ENCODE data around the gene CAMK2B.

CAMK2B gene

DNA sequence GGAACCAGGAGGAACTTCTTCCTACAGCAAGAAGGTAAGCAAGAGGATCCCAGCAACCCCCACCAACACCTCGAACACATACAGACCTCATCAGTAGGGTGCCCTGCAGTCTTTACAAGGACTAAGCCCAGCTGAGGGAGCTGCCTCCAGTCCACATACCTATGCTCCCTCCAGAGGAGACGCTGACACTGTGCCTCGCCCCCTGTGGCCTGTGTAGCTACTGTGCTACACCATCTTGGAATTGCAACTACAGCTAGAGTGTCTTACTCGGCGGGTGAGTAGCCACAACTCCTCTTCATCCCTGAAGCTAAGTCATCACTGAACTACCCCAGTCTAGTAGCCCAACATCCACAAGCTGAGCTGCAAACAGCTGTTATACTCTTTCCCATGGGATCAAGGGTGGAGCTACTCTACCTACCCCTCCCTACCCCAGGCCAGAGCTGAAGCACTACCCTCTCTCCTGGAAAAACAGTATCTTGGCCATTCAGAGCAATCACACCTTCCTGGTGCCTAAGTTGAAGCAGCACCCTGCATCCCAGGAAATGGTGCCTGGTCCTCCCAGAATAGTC lies 42.2 kb upstream of the CAMK2B start:
- no peak overlapping the region for H3K27ac ChIP-seq (ENCODE audit: insufficient read depth in 1 of 2, low read depth in 1 of 2, low read length in 2 of 2, poor library complexity in 1 of 2, severe bottlenecking in 2 of 2)
- H3K36me3 ChIP-seq (ENCODE audit: control insufficient read depth in 4 of 4, insufficient read depth in 4 of 4, low read length in 3 of 4): no peaks in the 10 kb centered on the region
- peaks cover 0 to 7% (median 0%) of the 10 kb centered on the region in 5 experiments for H3K9me3 ChIP-seq (ENCODE audit: control extremely low read depth in 1 of 5, control insufficient read depth in 4 of 5, insufficient read depth in 2 of 5, low read depth in 1 of 5, low read length in 4 of 5)
- POLR2A ChIA-PET: no interaction called here
- CTCF ChIA-PET: no interaction called here
- no peaks in the 10 kb centered on the region for H3K4me1 ChIP-seq (ENCODE audit: control extremely low read depth in 1 of 4, control insufficient read depth in 4 of 4, insufficient read depth in 4 of 4, low read length in 3 of 4)
- 94% methylated on average over 5 of the region's 5 CpGs for WGBS (ENCODE audit: insufficient coverage)
- no peak overlapping the region for H3K4me3 ChIP-seq (ENCODE audit: control insufficient read depth in 1 of 7, extremely low read depth in 1 of 7, insufficient read depth in 4 of 7, low read depth in 2 of 7, low read length in 6 of 7)
- peaks cover 0 to 6% (median 2%) of the 10 kb centered on the region in 5 experiments for H3K27me3 ChIP-seq (replicated peaks in 2 of 5; ENCODE audit: control insufficient read depth in 4 of 5, insufficient read depth in 5 of 5, low read length in 4 of 5)
- no peak for DNase-seq

DNA sequence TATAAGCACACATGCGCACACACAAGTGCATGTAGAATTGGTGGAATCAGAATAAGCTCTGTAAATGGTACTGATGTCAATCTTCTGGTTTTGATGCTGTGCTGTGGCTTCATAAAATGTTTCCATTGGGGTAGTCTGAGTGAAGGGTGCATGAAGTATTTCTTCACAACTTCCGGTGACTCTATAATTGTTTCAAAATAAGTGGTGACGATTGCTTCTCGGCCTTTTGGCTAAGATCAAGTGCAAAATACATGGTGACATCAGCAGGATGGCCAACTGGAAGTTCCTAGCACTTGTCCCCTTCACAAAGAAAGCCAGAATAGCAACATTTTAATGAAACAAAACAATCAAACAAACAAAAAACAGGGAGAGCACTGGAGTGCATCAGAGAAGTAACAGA lies 41.6 kb upstream of the CAMK2B start:
- Histone ChIP-seq H3K27ac (ENCODE audit: insufficient read depth in 1 of 2, low read depth in 1 of 2, low read length in 2 of 2, poor library complexity in 1 of 2, severe bottlenecking in 2 of 2) (no peak overlapping the region), H3K4me3 (ENCODE audit: control insufficient read depth in 1 of 7, extremely low read depth in 1 of 7, insufficient read depth in 4 of 7, low read depth in 2 of 7, low read length in 6 of 7) (no peak overlapping the region), H3K9me3 (ENCODE audit: control extremely low read depth in 1 of 5, control insufficient read depth in 4 of 5, insufficient read depth in 2 of 5, low read depth in 1 of 5, low read length in 4 of 5) (peaks cover 0 to 7% (median 0%) of the 10 kb centered on the region in 5 experiments), H3K36me3 (ENCODE audit: control insufficient read depth in 4 of 4, insufficient read depth in 4 of 4, low read length in 3 of 4) (no peaks in the 10 kb centered on the region), H3K27me3 (replicated peaks in 2 of 5; ENCODE audit: control insufficient read depth in 4 of 5, insufficient read depth in 5 of 5, low read length in 4 of 5) (peaks cover 0 to 6% (median 2%) of the 10 kb centered on the region in 5 experiments), H3K4me1 (ENCODE audit: control extremely low read depth in 1 of 4, control insufficient read depth in 4 of 4, insufficient read depth in 4 of 4, low read length in 3 of 4) (no peaks in the 10 kb centered on the region)
- ChIA-PET POLR2A (no interaction called here), CTCF (no interaction called here)
- DNase-seq: no peak
- WGBS (ENCODE audit: insufficient coverage): 100% methylated on average over 4 of the region's 4 CpGs

DNA sequence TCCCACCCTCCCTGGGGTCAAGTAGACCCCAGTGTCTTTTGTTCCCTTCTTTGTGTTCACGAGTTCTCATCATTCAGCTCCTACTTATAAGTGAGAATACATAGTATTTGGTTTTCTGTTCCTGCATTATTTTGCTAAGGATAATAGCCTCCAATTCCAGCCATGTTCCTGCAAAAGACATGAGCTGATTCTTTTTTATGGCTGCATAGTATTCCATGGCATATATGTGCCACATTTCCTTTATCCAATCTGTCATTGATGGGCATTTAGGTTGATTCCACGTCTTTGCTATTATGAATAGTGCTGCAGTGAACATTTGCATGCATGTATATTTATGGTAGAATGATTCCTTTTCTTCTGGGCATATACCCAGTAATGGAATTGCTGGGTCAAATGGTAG lies 28.3 kb upstream of the CAMK2B start:
- H3K27me3 ChIP-seq (replicated peaks in 2 of 5; ENCODE audit: control insufficient read depth in 4 of 5, insufficient read depth in 5 of 5, low read length in 4 of 5): peaks cover 0 to 4% (median 2%) of the 10 kb centered on the region in 5 experiments
- no CpG with 5 or more reads among the region's 2 CpGs for WGBS (ENCODE audit: insufficient coverage)
- no peaks in the 10 kb centered on the region for H3K4me1 ChIP-seq (ENCODE audit: control extremely low read depth in 1 of 4, control insufficient read depth in 4 of 4, insufficient read depth in 4 of 4, low read length in 3 of 4)
- no peaks in the 10 kb centered on the region for H3K36me3 ChIP-seq (ENCODE audit: control insufficient read depth in 4 of 4, insufficient read depth in 4 of 4, low read length in 3 of 4)
- POLR2A ChIA-PET: no interaction called here
- no peak overlapping the region for H3K4me3 ChIP-seq (ENCODE audit: control insufficient read depth in 1 of 7, extremely low read depth in 1 of 7, insufficient read depth in 4 of 7, low read depth in 2 of 7, low read length in 6 of 7)
- no peak overlapping the region for H3K27ac ChIP-seq (ENCODE audit: insufficient read depth in 1 of 2, low read depth in 1 of 2, low read length in 2 of 2, poor library complexity in 1 of 2, severe bottlenecking in 2 of 2)
- DNase-seq: no peak
- CTCF ChIA-PET: no interaction called here
- peaks cover 2 to 18% (median 4%) of the 10 kb centered on the region in 5 experiments for H3K9me3 ChIP-seq (ENCODE audit: control extremely low read depth in 1 of 5, control insufficient read depth in 4 of 5, insufficient read depth in 2 of 5, low read depth in 1 of 5, low read length in 4 of 5)

DNA sequence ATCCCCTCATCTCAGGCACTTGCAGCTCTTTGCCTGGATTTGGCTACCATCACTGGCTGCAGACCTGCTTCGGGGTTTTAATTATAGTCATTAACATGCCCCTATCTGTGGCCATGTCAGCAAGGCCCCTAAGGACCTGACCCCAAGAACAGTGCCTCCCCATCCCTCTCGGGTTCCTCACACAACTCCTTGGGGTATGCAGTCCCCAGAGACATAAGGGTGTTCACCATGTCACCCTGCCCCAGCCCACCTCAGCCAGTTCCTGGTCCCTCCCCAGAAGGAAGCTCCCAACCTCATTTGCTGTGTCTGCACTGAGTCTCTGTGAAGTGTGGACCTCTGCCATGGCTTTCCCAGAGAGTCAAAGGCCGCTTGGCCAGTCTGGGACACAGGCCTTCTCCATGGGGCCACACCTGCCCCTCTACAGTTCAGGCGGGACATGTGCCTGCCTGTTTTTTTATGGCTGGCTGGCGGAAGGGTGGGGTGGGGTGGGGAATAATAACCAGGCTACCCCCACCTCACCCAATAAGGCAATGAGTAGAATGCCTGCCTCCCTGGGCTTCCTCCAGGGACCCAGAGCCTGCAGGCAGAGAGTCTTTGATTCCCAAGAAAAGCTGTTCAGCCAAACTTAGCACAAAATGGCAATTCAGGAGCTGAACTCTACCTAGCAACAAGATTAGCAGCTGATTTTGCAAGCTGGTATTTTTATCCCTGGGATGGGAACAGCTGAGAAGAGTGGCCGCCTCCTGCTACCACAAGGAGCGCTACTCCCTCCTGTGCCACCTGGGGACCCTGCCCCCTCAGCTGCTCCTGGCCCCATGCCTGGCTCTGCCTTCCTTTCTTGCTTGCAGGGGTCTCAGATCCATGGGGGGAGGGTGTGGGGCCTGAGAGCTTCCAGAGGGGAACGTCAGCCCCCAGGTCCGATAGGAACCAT lies 23.7 kb upstream of the CAMK2B start:
- POLR2A ChIA-PET: interaction anchor here (0.6 kb wide), 1 partner anchor 587 kb away, joined by 3 read pairs; no protein-coding TSS in a partner anchor
- peaks cover 0 to 15% (median 3%) of the 10 kb centered on the region in 5 experiments for H3K9me3 ChIP-seq (ENCODE audit: control extremely low read depth in 1 of 5, control insufficient read depth in 4 of 5, insufficient read depth in 2 of 5, low read depth in 1 of 5, low read length in 4 of 5)
- H3K27me3 ChIP-seq (replicated peaks in 2 of 5; ENCODE audit: control insufficient read depth in 4 of 5, insufficient read depth in 5 of 5, low read length in 4 of 5): peaks cover 0 to 4% (median 0%) of the 10 kb centered on the region in 5 experiments
- WGBS (ENCODE audit: insufficient coverage): 94% methylated on average over 7 of the region's 9 CpGs
- no peak for DNase-seq
- no peak overlapping the region for H3K27ac ChIP-seq (ENCODE audit: insufficient read depth in 1 of 2, low read depth in 1 of 2, low read length in 2 of 2, poor library complexity in 1 of 2, severe bottlenecking in 2 of 2)
- no peaks in the 10 kb centered on the region for H3K36me3 ChIP-seq (ENCODE audit: control insufficient read depth in 4 of 4, insufficient read depth in 4 of 4, low read length in 3 of 4)
- CTCF ChIA-PET: interaction anchor here (0.5 to 1.6 kb wide), 8 partner anchors 10 to 225 kb away, joined by 3 to 8 read pairs (median 3); no protein-coding TSS in a partner anchor
- no peaks in the 10 kb centered on the region for H3K4me1 ChIP-seq (ENCODE audit: control extremely low read depth in 1 of 4, control insufficient read depth in 4 of 4, insufficient read depth in 4 of 4, low read length in 3 of 4)
- no peak overlapping the region for H3K4me3 ChIP-seq (ENCODE audit: control insufficient read depth in 1 of 7, extremely low read depth in 1 of 7, insufficient read depth in 4 of 7, low read depth in 2 of 7, low read length in 6 of 7)

DNA sequence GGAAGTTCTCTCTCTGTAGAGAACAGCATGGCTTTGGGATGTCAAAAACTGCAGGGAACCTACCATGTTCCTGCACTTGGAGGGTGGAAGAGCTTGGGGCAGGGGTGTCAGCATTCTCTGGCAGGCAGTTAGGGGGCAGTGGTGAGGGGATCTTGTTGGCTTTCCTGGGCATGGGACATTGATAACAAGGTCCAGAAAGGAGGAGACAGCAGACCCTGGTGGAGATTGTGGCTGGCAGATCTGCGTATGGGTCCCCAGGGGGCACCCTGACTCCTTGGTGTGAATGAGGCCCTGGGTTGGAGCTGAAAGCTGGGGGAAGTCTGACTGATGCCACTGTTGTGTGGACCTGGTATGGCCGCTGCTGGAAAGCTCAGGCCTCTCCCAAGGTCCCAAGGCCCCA lies 22.9 kb upstream of the CAMK2B start:
- ChIA-PET CTCF (interaction anchor here (0.5 to 2.2 kb wide), 10 partner anchors 11 to 226 kb away, joined by 3 to 10 read pairs (median 4); no protein-coding TSS in a partner anchor), POLR2A (no interaction called here)
- Histone ChIP-seq H3K36me3 (ENCODE audit: control insufficient read depth in 4 of 4, insufficient read depth in 4 of 4, low read length in 3 of 4) (no peaks in the 10 kb centered on the region), H3K4me3 (ENCODE audit: control insufficient read depth in 1 of 7, extremely low read depth in 1 of 7, insufficient read depth in 4 of 7, low read depth in 2 of 7, low read length in 6 of 7) (no peak overlapping the region), H3K27ac (ENCODE audit: insufficient read depth in 1 of 2, low read depth in 1 of 2, low read length in 2 of 2, poor library complexity in 1 of 2, severe bottlenecking in 2 of 2) (no peak overlapping the region), H3K9me3 (ENCODE audit: control extremely low read depth in 1 of 5, control insufficient read depth in 4 of 5, insufficient read depth in 2 of 5, low read depth in 1 of 5, low read length in 4 of 5) (peaks cover 0 to 16% (median 4%) of the 10 kb centered on the region in 5 experiments), H3K27me3 (replicated peaks in 2 of 5; ENCODE audit: control insufficient read depth in 4 of 5, insufficient read depth in 5 of 5, low read length in 4 of 5) (peaks cover 0 to 4% (median 0%) of the 10 kb centered on the region in 5 experiments), H3K4me1 (ENCODE audit: control extremely low read depth in 1 of 4, control insufficient read depth in 4 of 4, insufficient read depth in 4 of 4, low read length in 3 of 4) (no peaks in the 10 kb centered on the region)
- 80% methylated on average over 2 of the region's 2 CpGs for WGBS (ENCODE audit: insufficient coverage)
- DNase-seq: peak; percentile 37 to 55 (median 52)

DNA sequence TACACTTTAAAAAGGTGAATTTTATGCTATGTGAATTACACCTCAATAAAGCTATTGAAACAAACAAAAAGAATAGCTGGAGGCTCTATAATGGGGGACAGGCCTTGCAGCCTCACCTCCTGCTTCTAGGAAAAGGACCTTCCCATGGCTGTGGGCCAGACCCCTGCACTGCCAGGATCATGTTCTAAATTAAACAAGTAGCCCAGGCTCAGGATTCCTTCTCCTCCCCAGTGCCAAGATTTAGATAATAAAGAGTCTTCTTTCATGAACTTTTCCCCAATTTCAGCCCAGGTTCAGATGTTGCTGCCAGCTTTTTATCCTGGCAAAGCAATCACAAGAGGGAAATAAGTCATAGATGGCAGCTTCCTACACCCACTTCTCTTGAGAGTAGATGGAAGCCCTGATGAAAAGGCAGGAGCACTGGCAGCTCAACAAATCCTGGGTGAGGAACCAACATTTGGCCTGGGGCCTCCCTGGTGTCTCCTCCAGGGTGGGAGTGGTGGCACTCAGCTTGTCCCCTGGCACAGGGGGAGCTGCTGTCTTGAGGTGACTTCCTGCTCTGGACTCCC lies 22.2 kb upstream of the CAMK2B start:
- ChIA-PET CTCF (interaction anchor here (0.6 to 2.2 kb wide), 8 partner anchors 11 to 219 kb away, joined by 3 to 10 read pairs (median 4); no protein-coding TSS in a partner anchor), POLR2A (no interaction called here)
- Histone ChIP-seq H3K27me3 (replicated peaks in 2 of 5; ENCODE audit: control insufficient read depth in 4 of 5, insufficient read depth in 5 of 5, low read length in 4 of 5) (peaks cover 0 to 4% (median 0%) of the 10 kb centered on the region in 5 experiments), H3K9me3 (ENCODE audit: control extremely low read depth in 1 of 5, control insufficient read depth in 4 of 5, insufficient read depth in 2 of 5, low read depth in 1 of 5, low read length in 4 of 5) (peaks cover 0 to 21% (median 6%) of the 10 kb centered on the region in 5 experiments), H3K4me1 (ENCODE audit: control extremely low read depth in 1 of 4, control insufficient read depth in 4 of 4, insufficient read depth in 4 of 4, low read length in 3 of 4) (no peaks in the 10 kb centered on the region), H3K27ac (ENCODE audit: insufficient read depth in 1 of 2, low read depth in 1 of 2, low read length in 2 of 2, poor library complexity in 1 of 2, severe bottlenecking in 2 of 2) (no peak overlapping the region), H3K4me3 (ENCODE audit: control insufficient read depth in 1 of 7, extremely low read depth in 1 of 7, insufficient read depth in 4 of 7, low read depth in 2 of 7, low read length in 6 of 7) (no peak overlapping the region), H3K36me3 (ENCODE audit: control insufficient read depth in 4 of 4, insufficient read depth in 4 of 4, low read length in 3 of 4) (no peaks in the 10 kb centered on the region)
- no peak for DNase-seq
